ENCODE results near the gene INPP5B. TPM values are rescaled to one million over a fixed set of nuclear protein-coding genes. Genes with fewer than 3 reads are reported as not detected.
A peak's percentile ranks its signal among the peaks of the same experiment; 100 is the strongest.
"Not testable (repeated sequence)": the region's sequence is repeated elsewhere in the genome, so short reads cannot be mapped to it uniquely, and the experiment has no call there.

INPP5B gene
- total and polyA plus RNA-seq, 2 of the 13 experiments (the other 11 are each of a cell fraction or from before 2014, with no cell fraction given) = 9.0 to 9.8 TPM

DNA sequence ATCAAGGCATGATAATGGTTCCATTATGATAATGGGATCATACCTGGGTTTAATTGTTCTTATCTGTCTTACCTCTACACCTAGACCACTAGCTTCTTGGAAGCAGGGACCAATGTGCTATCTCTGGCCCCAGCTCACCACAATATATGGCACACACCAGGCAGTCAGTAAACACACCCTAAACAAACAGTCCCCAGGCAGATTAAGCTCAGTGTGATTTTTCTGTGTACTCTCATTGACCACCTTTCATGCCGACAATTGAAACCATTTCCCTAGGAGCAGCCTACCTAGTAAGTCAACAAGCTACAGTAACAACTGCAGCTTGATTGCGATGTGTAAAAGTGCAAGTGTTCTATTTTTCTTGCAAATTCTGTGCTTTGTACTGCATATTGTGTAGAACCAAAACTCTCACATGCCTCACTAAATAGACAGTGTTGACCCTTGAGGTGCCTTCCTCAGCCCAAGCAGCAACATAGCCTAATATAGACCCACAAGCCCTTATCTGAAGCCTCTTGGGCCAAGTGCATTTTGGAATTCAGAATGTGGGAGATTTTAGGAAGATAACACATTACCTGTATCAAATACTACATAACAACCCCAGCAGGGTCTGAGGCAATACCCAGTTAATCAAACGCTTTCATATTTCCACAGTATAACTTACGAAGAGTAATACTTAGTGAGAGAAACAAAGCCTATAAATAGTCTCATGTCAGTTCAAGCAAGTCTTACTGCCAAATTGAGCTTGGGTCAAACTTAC, 32.0 kb downstream of the INPP5B start (continued):
- TF ChIP-seq, protein P1, sequence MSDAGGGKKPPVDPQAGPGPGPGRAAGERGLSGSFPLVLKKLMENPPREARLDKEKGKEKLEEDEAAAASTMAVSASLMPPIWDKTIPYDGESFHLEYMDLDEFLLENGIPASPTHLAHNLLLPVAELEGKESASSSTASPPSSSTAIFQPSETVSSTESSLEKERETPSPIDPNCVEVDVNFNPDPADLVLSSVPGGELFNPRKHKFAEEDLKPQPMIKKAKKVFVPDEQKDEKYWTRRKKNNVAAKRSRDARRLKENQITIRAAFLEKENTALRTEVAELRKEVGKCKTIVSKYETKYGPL (CRISPR knock-in tag; IDR thresholded peaks at IDR 0.05) = no peak
- TF ChIP-seq PPARG (CRISPR knock-in tag; conservative IDR thresholded peaks at IDR 0.05) (no peak), ZKSCAN8 (CRISPR knock-in tag; IDR thresholded peaks at IDR 0.05; ENCODE audit: borderline replicate concordance) (no peak), SOX5 (CRISPR knock-in tag; IDR thresholded peaks at IDR 0.05; ENCODE audit: borderline replicate concordance) (peak; percentile 62; the same call in 1 of the 2 replicates), ELF1 (CRISPR knock-in tag; IDR thresholded peaks at IDR 0.05) (no peak), ZNF775 (CRISPR knock-in tag; IDR thresholded peaks at IDR 0.05; ENCODE audit: borderline replicate concordance) (no peak), ZNF256 (CRISPR knock-in tag; conservative IDR thresholded peaks at IDR 0.05) (no peak), CAMTA2 (CRISPR knock-in tag; IDR thresholded peaks at IDR 0.05; ENCODE audit: borderline replicate concordance) (no peak), NCOA5 (CRISPR knock-in tag; IDR thresholded peaks at IDR 0.05) (no peak), ZNF33B (CRISPR knock-in tag; IDR thresholded peaks at IDR 0.05) (no peak)

DNA sequence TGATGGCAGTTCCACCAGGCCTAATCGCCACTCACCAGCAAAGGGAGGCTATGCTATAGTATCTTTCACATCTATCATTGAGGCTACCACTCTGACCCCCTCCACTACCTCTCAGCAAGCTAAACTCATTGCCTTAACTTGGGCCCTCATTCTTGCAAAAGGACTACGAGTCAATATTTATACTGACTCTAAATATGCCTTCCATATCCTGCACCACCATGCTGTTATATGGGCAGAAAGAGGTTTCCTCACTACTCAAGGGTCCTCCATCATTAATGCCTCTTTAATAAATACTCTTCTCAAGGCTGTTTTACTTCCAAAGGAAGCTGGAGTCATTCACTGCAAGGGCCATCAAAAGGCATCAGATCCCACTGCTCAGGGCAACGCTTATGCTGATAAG, 35.4 kb downstream of the INPP5B start:
- H3K27ac ChIP-seq (ENCODE audit: extremely low read length, insufficient read depth, low read length); H3K27me3 ChIP-seq (ENCODE audit: control insufficient read depth in 1 of 2, insufficient read depth in 2 of 2, low read length in 2 of 2); H3K9me3 ChIP-seq (ENCODE audit: low read length); H2AFZ ChIP-seq (ENCODE audit: low read length); H3K36me3 ChIP-seq (replicated peaks in 1 of 2; ENCODE audit: control insufficient read depth in 1 of 2, insufficient read depth in 2 of 2, low read length in 2 of 2); BruUV-seq (replicated peaks); H3K4me3 ChIP-seq (replicated peaks in 1 of 3; ENCODE audit: insufficient read depth in 1 of 3, low read depth in 2 of 3, low read length in 3 of 3); H3K4me2 ChIP-seq (ENCODE audit: low read depth, low read length); ATAC-seq; H3K79me2 ChIP-seq (ENCODE audit: insufficient read depth, low read length); in situ Hi-C loops (cut with HindIII; ENCODE audit: extremely low pct_ligation_motif_present, low pct_unique_long_range_greater_than_20kb); H3K9ac ChIP-seq (ENCODE audit: insufficient read depth, low read depth, low read length); CTCF ChIA-PET (ENCODE audit: low intra/inter-chr PET ratio, low total read pairs); H4K20me1 ChIP-seq (ENCODE audit: insufficient read depth, low read length); FAIRE-seq; intact Hi-C loops (cut with micrococcal nuclease; ENCODE audit: unreplicated experiment); DNase-seq (ENCODE audit: low spot score); POLR2A ChIA-PET: not testable (repeated sequence)
- 94% methylated on average over 3 of the region's 3 CpGs for WGBS (ENCODE audit: low lambda C conversion rate)
- H3K4me1 ChIP-seq (ENCODE audit: insufficient read depth, low read length) = peaks cover 20% of the 10 kb centered on the region

DNA sequence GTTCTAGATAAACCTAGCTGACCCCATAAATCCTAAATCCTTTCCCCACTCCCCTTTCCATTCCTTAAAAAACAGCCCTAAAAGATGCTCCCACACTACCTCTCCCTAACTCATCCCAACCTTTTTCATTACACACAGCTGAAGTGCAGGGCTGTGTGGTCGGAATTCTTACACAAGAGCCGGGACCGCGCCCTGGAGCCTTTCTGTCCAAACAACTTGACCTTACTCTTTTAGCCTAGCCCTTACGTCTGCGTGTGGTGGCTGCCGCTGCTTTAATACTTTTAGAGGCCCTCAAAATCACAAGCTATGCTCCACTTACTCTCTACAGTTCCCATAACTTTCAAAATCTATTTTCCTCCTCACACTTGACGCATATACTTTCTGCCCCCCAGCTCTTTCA, 36.0 kb downstream of the INPP5B start:
- H4K20me1 ChIP-seq (ENCODE audit: insufficient read depth, low read length); intact Hi-C loops (cut with micrococcal nuclease; ENCODE audit: unreplicated experiment); DNase-seq (ENCODE audit: low spot score); H3K9ac ChIP-seq (ENCODE audit: insufficient read depth, low read depth, low read length); CTCF ChIA-PET (ENCODE audit: low intra/inter-chr PET ratio, low total read pairs); H3K36me3 ChIP-seq (replicated peaks in 1 of 2; ENCODE audit: control insufficient read depth in 1 of 2, insufficient read depth in 2 of 2, low read length in 2 of 2); H3K4me2 ChIP-seq (ENCODE audit: low read depth, low read length); H3K27ac ChIP-seq (ENCODE audit: extremely low read length, insufficient read depth, low read length); H3K27me3 ChIP-seq (ENCODE audit: control insufficient read depth in 1 of 2, insufficient read depth in 2 of 2, low read length in 2 of 2); H3K79me2 ChIP-seq (ENCODE audit: insufficient read depth, low read length); H3K9me3 ChIP-seq (ENCODE audit: low read length); H3K4me3 ChIP-seq (replicated peaks in 1 of 3; ENCODE audit: insufficient read depth in 1 of 3, low read depth in 2 of 3, low read length in 3 of 3); POLR2A ChIA-PET; FAIRE-seq; BruUV-seq (replicated peaks); in situ Hi-C loops (cut with HindIII; ENCODE audit: extremely low pct_ligation_motif_present, low pct_unique_long_range_greater_than_20kb); H2AFZ ChIP-seq (ENCODE audit: low read length); ATAC-seq: not testable (repeated sequence)
- peaks cover 18% of the 10 kb centered on the region for H3K4me1 ChIP-seq (ENCODE audit: insufficient read depth, low read length)
- 88% methylated on average over 8 of the region's 8 CpGs for WGBS (ENCODE audit: low lambda C conversion rate)

- FAIRE-seq; H3K27me3 ChIP-seq (ENCODE audit: control insufficient read depth in 1 of 2, insufficient read depth in 2 of 2, low read length in 2 of 2); ATAC-seq; POLR2A ChIA-PET; BruUV-seq (replicated peaks); H4K20me1 ChIP-seq (ENCODE audit: insufficient read depth, low read length); H3K36me3 ChIP-seq (replicated peaks in 1 of 2; ENCODE audit: control insufficient read depth in 1 of 2, insufficient read depth in 2 of 2, low read length in 2 of 2); H3K4me2 ChIP-seq (ENCODE audit: low read depth, low read length); DNase-seq (ENCODE audit: low spot score); intact Hi-C loops (cut with micrococcal nuclease; ENCODE audit: unreplicated experiment); H3K79me2 ChIP-seq (ENCODE audit: insufficient read depth, low read length); CTCF ChIA-PET (ENCODE audit: low intra/inter-chr PET ratio, low total read pairs); H3K9ac ChIP-seq (ENCODE audit: insufficient read depth, low read depth, low read length); H3K27ac ChIP-seq (ENCODE audit: extremely low read length, insufficient read depth, low read length); H2AFZ ChIP-seq (ENCODE audit: low read length); in situ Hi-C loops (cut with HindIII; ENCODE audit: extremely low pct_ligation_motif_present, low pct_unique_long_range_greater_than_20kb); H3K4me1 ChIP-seq (ENCODE audit: insufficient read depth, low read length); H3K4me3 ChIP-seq (replicated peaks in 1 of 3; ENCODE audit: insufficient read depth in 1 of 3, low read depth in 2 of 3, low read length in 3 of 3); H3K9me3 ChIP-seq (ENCODE audit: low read length): not testable (repeated sequence)
- WGBS (ENCODE audit: low lambda C conversion rate) = 97% methylated on average over 10 of the region's 10 CpGs
These were observed 38.3 kb downstream of the INPP5B start for GRCh38 chr1:37908531-37908930.
